Fibroblast of villous mesenchyme (primary cell): ENCODE results near the gene TMEM242. TPM values are rescaled to one million over a fixed set of nuclear protein-coding genes. Genes with fewer than 3 reads are reported as not detected.

Source experiments
- DNase-seq: peaks from one replicate; pipeline ENCODE4 v3.0.0-alpha.2; 2010; ENCODE audit warnings: low read depth
- H3K4me3 ChIP-seq: 2 replicates; pipeline ENCODE4 v1.5.1; 2011; ENCODE audit warnings: low read depth, mild to moderate bottlenecking, low read length
- total RNA-seq: library from RNA; depleted of rRNA; stranded (reverse); fragments of >200 nt; gene quantifications from 2 replicates; pipeline ENCODE4 v1.2.3, GENCODE V29; 2012
- TF ChIP-seq, protein P1 (sequence below): IDR thresholded peaks from 2 replicates; pipeline ENCODE4 v1.5.1; 2012; ENCODE audit warnings: low read depth, mild to moderate bottlenecking, low read length; ENCODE audit not compliant: insufficient read depth

Gene TMEM242
- total RNA-seq, 1 donor: 4.3 TPM

DNA sequence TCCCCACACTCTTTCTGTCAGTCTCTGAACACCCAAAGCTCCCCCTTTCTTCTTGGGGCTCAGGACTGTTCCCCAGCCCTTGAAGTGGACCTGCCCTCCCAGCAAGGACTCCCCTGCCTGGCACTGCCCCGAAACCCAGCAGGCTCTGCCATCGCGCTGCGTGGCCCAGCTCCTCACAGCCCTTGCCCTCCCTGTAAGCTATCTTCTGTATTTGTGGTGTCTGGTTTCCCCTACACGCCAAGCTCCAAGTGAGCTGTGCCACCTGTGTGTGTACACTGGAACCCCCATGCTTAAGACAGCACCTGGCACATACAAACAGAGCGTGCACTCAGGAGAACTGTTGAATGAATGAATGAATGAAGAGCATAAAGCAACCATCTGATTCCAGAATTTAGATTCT lies 57.7 kb downstream of the TMEM242 start:
- TF ChIP-seq, protein P1, sequence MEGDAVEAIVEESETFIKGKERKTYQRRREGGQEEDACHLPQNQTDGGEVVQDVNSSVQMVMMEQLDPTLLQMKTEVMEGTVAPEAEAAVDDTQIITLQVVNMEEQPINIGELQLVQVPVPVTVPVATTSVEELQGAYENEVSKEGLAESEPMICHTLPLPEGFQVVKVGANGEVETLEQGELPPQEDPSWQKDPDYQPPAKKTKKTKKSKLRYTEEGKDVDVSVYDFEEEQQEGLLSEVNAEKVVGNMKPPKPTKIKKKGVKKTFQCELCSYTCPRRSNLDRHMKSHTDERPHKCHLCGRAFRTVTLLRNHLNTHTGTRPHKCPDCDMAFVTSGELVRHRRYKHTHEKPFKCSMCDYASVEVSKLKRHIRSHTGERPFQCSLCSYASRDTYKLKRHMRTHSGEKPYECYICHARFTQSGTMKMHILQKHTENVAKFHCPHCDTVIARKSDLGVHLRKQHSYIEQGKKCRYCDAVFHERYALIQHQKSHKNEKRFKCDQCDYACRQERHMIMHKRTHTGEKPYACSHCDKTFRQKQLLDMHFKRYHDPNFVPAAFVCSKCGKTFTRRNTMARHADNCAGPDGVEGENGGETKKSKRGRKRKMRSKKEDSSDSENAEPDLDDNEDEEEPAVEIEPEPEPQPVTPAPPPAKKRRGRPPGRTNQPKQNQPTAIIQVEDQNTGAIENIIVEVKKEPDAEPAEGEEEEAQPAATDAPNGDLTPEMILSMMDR: no peak
- no peak for DNase-seq
- no peak overlapping the region for H3K4me3 ChIP-seq

DNA sequence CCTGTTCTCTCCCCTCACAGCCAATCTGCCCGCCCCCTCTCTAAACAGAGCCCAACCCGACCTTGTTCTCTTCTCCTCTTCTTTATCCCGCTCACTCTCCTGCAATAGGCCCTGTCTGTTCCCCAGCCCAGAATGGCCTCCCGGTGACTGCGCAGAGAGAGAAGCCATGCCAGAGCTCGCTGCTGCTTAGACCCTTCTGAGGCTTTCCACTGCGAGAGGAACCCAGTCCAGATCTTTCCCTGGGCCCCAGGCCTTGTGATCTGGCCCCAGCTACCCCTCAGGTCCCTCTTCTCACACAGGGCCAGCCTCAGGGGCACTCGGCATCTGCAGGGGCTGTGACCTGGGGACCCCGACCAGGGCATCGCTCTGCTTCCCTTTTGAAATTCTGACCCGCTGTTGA lies 58.1 kb downstream of the TMEM242 start:
- TF ChIP-seq, protein P1: no peak
- H3K4me3 ChIP-seq: no peak overlapping the region
- DNase-seq: no peak

DNA sequence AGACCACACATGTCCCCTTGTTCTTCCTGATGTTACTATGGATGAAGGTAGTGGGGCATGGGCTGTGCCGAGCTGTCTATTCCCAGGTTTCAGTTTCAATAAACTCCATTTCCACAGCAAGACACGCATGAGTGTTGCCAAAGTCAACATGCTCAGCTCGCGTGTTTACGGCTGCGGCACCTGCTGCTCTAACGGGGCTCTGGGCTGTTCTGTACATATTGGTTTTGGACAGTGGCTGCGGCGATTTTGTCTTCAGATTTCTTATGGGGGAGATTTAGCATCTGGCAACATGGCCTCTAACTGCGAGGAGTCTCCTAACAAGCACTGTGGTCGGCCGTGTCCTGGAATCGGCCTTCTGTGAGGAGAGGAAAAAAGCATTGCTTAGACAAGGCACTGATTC lies 58.6 kb downstream of the TMEM242 start:
- TF ChIP-seq, protein P1: no peak
- H3K4me3 ChIP-seq: no peak overlapping the region
- DNase-seq: no peak

DNA sequence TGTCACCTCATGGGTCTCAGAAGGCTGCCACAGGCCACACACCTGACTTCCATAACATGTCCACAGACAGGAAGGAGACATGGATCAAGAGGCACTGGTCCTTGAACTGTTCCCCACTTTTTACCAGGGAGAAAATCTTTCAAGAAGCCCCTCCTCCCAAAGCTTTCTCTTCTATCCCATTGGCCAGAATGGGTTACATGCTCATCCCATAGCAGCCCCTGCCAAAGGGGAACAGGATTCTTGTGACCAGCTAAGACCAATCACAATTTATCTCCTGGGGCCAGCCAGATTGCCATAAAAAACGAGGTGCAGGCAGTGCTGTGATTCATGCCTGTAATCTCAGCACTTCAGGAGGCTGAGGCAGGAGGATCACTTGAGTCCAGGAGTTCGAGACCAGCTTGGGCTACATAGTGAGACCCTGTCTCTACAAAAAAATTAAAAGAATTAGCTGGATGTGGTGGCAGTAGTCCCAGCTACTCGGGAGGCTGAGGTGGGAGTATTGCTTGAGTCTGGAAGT lies 59.4 kb downstream of the TMEM242 start:
- TF ChIP-seq, protein P1: no peak
- no peak for DNase-seq
- no peak overlapping the region for H3K4me3 ChIP-seq

DNA sequence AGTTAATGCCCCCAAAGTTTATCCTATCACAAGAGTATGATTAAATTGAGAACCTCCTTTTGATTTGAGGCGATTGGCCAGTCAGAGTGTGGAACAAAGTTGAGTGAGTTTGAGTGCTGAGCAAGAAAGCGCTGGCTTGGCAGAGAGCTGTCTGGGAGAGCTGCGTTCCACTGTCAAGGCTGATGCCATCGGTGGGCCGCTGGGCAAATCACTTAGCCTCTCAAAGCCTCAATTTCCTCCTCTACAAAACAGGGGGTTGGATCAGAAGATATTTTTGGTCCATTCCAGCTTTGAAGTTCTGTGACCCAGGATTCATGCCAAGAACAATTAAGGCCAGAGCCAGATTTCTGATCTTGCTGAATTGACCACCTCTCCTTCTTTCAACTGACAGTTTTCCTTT lies 60.2 kb downstream of the TMEM242 start:
- TF ChIP-seq, protein P1: no peak
- DNase-seq: no peak
- no peak overlapping the region for H3K4me3 ChIP-seq

DNA sequence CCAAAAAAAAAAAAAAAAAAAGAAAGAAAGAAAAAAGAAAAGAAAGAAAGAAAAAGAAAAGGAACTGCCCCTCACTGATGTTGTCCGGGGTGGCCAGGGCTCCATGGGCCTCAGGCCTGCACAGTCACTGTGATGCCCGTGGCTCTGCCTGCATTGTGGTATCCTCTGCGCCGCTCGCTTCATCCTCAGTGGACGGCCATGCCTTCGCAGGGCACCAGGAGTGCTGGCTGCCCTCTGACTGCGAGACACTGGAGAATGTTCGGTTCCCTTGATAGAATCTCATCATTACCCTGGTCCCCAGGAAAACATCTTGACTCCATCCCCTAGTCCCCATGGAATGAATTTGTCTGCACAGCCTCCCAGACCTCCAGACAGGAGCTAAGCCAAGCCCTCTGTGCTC lies 61.7 kb downstream of the TMEM242 start:
- TF ChIP-seq, protein P1: no peak
- no peak for DNase-seq
- H3K4me3 ChIP-seq: no peak overlapping the region

DNA sequence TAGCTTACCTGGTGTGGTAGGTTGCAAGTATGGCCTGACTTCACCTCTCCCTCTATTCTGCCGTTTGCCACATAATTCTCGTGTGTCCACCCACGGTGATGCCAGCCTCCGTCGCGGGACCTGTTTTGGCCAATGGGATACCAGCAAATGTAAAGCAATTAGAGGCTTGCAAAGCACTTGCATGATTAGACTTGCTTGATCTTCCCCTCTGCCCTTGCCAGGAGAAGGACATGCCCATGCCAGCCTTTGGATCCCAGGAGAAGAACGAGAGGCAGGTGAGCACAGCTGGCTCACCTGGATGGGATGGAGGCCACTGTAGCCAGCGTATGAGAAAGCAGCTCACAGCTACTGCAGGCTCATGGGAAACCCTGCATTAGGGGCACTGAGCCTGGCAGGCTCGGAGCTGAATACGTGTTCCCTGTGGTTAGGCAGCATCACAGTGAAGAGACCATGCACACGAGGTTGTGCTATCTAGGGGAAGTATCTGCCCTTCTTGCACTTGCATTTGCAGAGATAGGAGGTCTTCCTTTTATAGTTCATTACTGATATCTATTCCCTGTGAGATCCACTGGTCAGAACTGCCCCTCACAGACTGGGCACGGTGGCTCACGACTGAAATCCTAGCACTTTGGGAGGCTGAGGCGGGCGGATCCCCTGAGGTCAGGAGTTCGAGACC lies 62.4 kb downstream of the TMEM242 start:
- no peak overlapping the region for H3K4me3 ChIP-seq
- TF ChIP-seq, protein P1: no peak
- no peak for DNase-seq
